HG03159 (cell line): Measurements from ENCODE around the gene CT45A2.
"Not testable (repeated sequence)": the region's sequence is repeated elsewhere in the genome, so short reads cannot be mapped to it uniquely, and the experiment has no call there.

Source experiments
- ATAC-seq: cut with Tn5 transposase; IDR thresholded peaks from one replicate; pipeline ENCODE4 v1.9.1; 2021; ENCODE audit warnings: mild to moderate bottlenecking, moderate library complexity; ENCODE audit not compliant: unreplicated experiment

The CT45A2 gene

GRCh38 chrX:135819912-135820311, at the start of gene CT45A2:
CT45A2 (minus strand) TSS chrX:135820012; CDS start chrX:135816265, 3,747 bp downstream.
- not testable (repeated sequence) for ATAC-seq

GRCh38 chrX:135854438-135854837, 34.6 kb upstream of the CT45A2 start, which contains the start of gene CT45A8:
CT45A8 (minus strand) TSS chrX:135854538; CDS start chrX:135850783, 3,755 bp downstream.
- not testable (repeated sequence) for ATAC-seq

DNA sequence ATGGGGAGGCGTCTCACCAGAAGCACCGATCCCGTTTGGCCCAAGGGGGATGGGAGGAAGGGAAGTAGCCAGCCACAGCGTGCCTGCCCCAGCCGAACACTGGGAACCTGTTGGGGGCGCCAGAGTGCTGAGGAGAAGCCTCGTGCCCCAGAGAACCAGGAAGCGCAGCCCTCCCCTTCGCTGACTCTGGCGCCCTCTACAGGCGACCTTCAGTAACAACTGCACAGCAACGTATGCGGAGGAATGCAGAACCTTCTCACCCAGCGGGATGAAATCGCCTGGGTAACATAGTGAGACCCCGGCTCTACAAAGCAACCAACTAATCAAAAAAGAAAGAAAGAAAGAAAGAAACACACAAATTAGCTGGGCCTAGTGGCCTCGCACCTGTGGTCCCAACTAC, 17.4 kb upstream of the CT45A2 start, which contains the start of gene CT45A7:
CT45A7 (minus strand) TSS at position 101 of the 400 bp plus-strand sequence. CDS start 3,747 bp downstream, outside the sequence.
- ATAC-seq, result not testable (repeated sequence)

- ATAC-seq, result not testable (repeated sequence)
Observed at GRCh38 chrX:135802687-135803086, 17.1 kb downstream of the CT45A2 start, which contains the start of gene CT45A6. CT45A6 (minus strand) TSS chrX:135802787; CDS start chrX:135798993, 3,794 bp downstream.

GRCh38 chrX:135785403-135785802, 34.4 kb downstream of the CT45A2 start, which contains the start of gene CT45A5:
CT45A5 (minus strand) TSS chrX:135785503; CDS start chrX:135781729, 3,774 bp downstream.
- not testable (repeated sequence) for ATAC-seq

DNA sequence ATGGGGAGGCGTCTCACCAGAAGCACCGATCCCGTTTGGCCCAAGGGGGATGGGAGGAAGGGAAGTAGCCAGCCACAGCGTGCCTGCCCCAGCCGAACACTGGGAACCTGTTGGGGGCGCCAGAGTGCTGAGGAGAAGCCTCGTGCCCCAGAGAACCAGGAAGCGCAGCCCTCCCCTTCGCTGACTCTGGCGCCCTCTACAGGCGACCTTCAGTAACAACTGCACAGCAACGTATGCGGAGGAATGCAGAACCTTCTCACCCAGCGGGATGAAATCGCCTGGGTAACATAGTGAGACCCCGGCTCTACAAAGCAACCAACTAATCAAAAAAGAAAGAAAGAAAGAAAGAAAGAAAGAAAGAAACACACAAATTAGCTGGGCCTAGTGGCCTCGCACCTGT, 51.7 kb downstream of the CT45A2 start, which contains the start of gene CT45A3:
CT45A3 (minus strand) TSS at position 101 of the 400 bp plus-strand sequence. CDS start 3,747 bp downstream, outside the sequence.
- ATAC-seq, result not testable (repeated sequence)
